ENCODE results near the gene CHPT1.

CHPT1 gene

GRCh38 chr12:101707131-101707782, 9.8 kb downstream of the CHPT1 start:
- TF ChIP-seq CTCF (IDR thresholded peaks at IDR 0.05; ENCODE audit: low read depth, low read length), result no peak
- no peak overlapping the region for H3K4me3 ChIP-seq (ENCODE audit: low read depth, low read length)

GRCh38 chr12:101710288-101710687, 12.8 kb downstream of the CHPT1 start:
- no peak overlapping the region for H3K4me3 ChIP-seq (ENCODE audit: low read depth, low read length)
- TF ChIP-seq CTCF (IDR thresholded peaks at IDR 0.05; ENCODE audit: low read depth, low read length), result no peak

GRCh38 chr12:101713059-101713682, 15.7 kb downstream of the CHPT1 start:
- no peak overlapping the region for H3K4me3 ChIP-seq (ENCODE audit: low read depth, low read length)
- TF ChIP-seq CTCF (IDR thresholded peaks at IDR 0.05; ENCODE audit: low read depth, low read length), result no peak

- no peak overlapping the region for H3K4me3 ChIP-seq (ENCODE audit: low read depth, low read length)
- no peak for TF ChIP-seq CTCF (IDR thresholded peaks at IDR 0.05; ENCODE audit: low read depth, low read length)
Observed at GRCh38 chr12:101713930-101714329, 16.5 kb downstream of the CHPT1 start.

- H3K4me3 ChIP-seq (ENCODE audit: low read depth, low read length), result no peak overlapping the region
- no peak for TF ChIP-seq CTCF (IDR thresholded peaks at IDR 0.05; ENCODE audit: low read depth, low read length)
Observed at GRCh38 chr12:101714877-101715444, 17.5 kb downstream of the CHPT1 start.

- TF ChIP-seq CTCF (IDR thresholded peaks at IDR 0.05; ENCODE audit: low read depth, low read length), result no peak
- H3K4me3 ChIP-seq (ENCODE audit: low read depth, low read length), result no peak overlapping the region
Observed at GRCh38 chr12:101719566-101719965, 22.1 kb downstream of the CHPT1 start.

- TF ChIP-seq CTCF (IDR thresholded peaks at IDR 0.05; ENCODE audit: low read depth, low read length), result no peak
- H3K4me3 ChIP-seq (ENCODE audit: low read depth, low read length), result no peak overlapping the region
Observed at GRCh38 chr12:101720118-101720517, 22.7 kb downstream of the CHPT1 start.

Measured in WI38 (cell line).